ENCODE results near the gene PRLH. TPM values are rescaled to one million over a fixed set of nuclear protein-coding genes. Genes with fewer than 3 reads are reported as not detected.

PRLH gene
- total RNA-seq, 1 donor from 2014 or later: not detected

- no peak for DNase-seq (ENCODE audit: low spot score in 2 of 2)
- Histone ChIP-seq H3K9me3 (no peaks in the 10 kb centered on the region), H3K4me3 (no peak overlapping the region), H3K27me3 (no peaks in the 10 kb centered on the region), H3K27ac (no peak overlapping the region), H3K4me1 (peaks cover 0 to 5% of the 10 kb centered on the region in 2 donors), H3K36me3 (no peaks in the 10 kb centered on the region)
- intact Hi-C loops (cut with DNase I): loop anchor here (5.0 kb wide), 2 partner anchors 403 to 483 kb away; no protein-coding TSS in a partner anchor
- TF ChIP-seq CTCF (IDR thresholded peaks at IDR 0.05): no peak
Measured at GRCh38 chr2:237574894-237575868, 8.8 kb downstream of the PRLH start.

GRCh38 chr2:237575869-237576862 is 9.8 kb downstream of the PRLH start:
- no peaks in the 10 kb centered on the region for H3K9me3 ChIP-seq
- H3K27ac ChIP-seq: no peak overlapping the region
- no peaks in the 10 kb centered on the region for H3K36me3 ChIP-seq
- H3K27me3 ChIP-seq: no peaks in the 10 kb centered on the region
- TF ChIP-seq CTCF (IDR thresholded peaks at IDR 0.05): no peak
- H3K4me3 ChIP-seq: no peak overlapping the region
- intact Hi-C loops (cut with DNase I): no loop called here
- peaks cover 0 to 5% of the 10 kb centered on the region in 2 donors for H3K4me1 ChIP-seq
- no peak for DNase-seq (ENCODE audit: low spot score in 2 of 2)

- H3K4me3 ChIP-seq: no peak overlapping the region
- no peak overlapping the region for H3K27ac ChIP-seq
- peaks cover 2 to 7% of the 10 kb centered on the region in 2 donors for H3K4me1 ChIP-seq
- H3K36me3 ChIP-seq: no peaks in the 10 kb centered on the region
- DNase-seq (ENCODE audit: low spot score in 2 of 2): no peak
- no peaks in the 10 kb centered on the region for H3K27me3 ChIP-seq
- no peak for TF ChIP-seq CTCF (IDR thresholded peaks at IDR 0.05)
- intact Hi-C loops (cut with DNase I): no loop called here
- H3K9me3 ChIP-seq: no peaks in the 10 kb centered on the region
Measured at GRCh38 chr2:237576974-237577373, 10.6 kb downstream of the PRLH start.

GRCh38 chr2:237577458-237577857 is 11.1 kb downstream of the PRLH start:
- intact Hi-C loops (cut with DNase I): no loop called here
- DNase-seq (ENCODE audit: low spot score in 2 of 2): no peak
- Histone ChIP-seq H3K27me3 (no peaks in the 10 kb centered on the region), H3K36me3 (no peaks in the 10 kb centered on the region), H3K4me1 (peaks cover 6 to 9% of the 10 kb centered on the region in 2 donors), H3K27ac (no peak overlapping the region), H3K9me3 (no peaks in the 10 kb centered on the region), H3K4me3 (no peak overlapping the region)
- no peak for TF ChIP-seq CTCF (IDR thresholded peaks at IDR 0.05)

Measured in ascending aorta (tissue), 2 donors.